Astrocyte of the cerebellum (primary cell): Measurements from ENCODE around the gene UBE2U.
"Not testable (repeated sequence)": the region's sequence is repeated elsewhere in the genome, so short reads cannot be mapped to it uniquely, and the experiment has no call there.

Source experiments
- DNase-seq: peaks from one replicate; pipeline ENCODE4 v3.0.0-alpha.2; 2011; ENCODE audit warnings: low read depth
- H3K4me3 ChIP-seq: 2 replicates; pipeline ENCODE4 v1.5.1; 2011; ENCODE audit warnings: mild to moderate bottlenecking, low read depth, low read length, moderate library complexity
- in situ Hi-C: cut with HindIII; loops from 2 replicates; pipeline ENCODE4 v1.10.0; 2017; ENCODE audit warnings: low sequenced_read_pairs
- TF ChIP-seq, protein P1 (sequence below): IDR thresholded peaks from 2 replicates; pipeline ENCODE4 v1.5.1; 2012; ENCODE audit warnings: low read length, low read depth, moderate library complexity, mild to moderate bottlenecking; ENCODE audit errors: missing control alignments

UBE2U gene

DNA sequence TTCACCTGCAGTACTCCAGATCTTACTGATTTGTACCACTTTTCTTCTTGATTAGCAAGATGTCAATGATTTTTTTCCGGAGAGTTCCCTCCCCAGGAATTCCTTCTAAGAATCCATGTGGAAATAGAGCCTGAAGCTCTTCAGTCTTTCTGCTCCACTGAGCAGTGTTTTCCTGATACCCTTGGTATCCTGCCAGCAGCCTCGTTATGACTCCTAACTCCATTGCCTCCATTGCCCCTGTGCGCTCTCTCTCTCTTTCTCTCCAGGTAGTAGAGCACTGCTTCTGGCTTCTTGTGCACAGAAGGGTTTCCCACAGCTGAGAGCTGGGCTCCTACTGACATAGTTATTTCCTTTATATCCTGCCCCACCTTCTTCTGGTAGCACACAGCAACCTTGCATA lies 12.2 kb downstream of the UBE2U start:
- DNase-seq = no peak
- TF ChIP-seq, protein P1, sequence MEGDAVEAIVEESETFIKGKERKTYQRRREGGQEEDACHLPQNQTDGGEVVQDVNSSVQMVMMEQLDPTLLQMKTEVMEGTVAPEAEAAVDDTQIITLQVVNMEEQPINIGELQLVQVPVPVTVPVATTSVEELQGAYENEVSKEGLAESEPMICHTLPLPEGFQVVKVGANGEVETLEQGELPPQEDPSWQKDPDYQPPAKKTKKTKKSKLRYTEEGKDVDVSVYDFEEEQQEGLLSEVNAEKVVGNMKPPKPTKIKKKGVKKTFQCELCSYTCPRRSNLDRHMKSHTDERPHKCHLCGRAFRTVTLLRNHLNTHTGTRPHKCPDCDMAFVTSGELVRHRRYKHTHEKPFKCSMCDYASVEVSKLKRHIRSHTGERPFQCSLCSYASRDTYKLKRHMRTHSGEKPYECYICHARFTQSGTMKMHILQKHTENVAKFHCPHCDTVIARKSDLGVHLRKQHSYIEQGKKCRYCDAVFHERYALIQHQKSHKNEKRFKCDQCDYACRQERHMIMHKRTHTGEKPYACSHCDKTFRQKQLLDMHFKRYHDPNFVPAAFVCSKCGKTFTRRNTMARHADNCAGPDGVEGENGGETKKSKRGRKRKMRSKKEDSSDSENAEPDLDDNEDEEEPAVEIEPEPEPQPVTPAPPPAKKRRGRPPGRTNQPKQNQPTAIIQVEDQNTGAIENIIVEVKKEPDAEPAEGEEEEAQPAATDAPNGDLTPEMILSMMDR = no peak
- no peak overlapping the region for H3K4me3 ChIP-seq
- in situ Hi-C loops = no loop called here

DNA sequence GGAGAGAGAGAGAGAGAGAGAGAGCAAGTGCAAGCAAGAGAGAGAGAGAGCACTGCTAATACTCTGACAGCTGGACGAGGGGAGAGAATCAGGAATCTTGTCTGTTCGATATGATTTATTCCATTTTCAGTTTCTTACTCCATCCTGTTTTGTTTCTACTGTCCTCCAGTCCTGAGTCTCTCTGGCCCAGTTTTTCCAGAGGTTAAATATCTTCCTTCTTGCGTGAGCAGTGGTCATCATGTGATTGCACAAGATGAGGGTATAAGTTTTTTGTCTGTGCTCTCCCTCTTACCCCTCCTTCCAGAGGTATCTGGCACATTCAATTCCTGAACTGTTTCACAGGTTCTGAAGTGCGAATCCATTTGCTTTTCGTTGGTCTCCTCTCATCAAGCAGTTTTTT lies 16.8 kb downstream of the UBE2U start:
- in situ Hi-C loops = no loop called here
- DNase-seq = no peak
- TF ChIP-seq, protein P1 = no peak
- H3K4me3 ChIP-seq = no peak overlapping the region

DNA sequence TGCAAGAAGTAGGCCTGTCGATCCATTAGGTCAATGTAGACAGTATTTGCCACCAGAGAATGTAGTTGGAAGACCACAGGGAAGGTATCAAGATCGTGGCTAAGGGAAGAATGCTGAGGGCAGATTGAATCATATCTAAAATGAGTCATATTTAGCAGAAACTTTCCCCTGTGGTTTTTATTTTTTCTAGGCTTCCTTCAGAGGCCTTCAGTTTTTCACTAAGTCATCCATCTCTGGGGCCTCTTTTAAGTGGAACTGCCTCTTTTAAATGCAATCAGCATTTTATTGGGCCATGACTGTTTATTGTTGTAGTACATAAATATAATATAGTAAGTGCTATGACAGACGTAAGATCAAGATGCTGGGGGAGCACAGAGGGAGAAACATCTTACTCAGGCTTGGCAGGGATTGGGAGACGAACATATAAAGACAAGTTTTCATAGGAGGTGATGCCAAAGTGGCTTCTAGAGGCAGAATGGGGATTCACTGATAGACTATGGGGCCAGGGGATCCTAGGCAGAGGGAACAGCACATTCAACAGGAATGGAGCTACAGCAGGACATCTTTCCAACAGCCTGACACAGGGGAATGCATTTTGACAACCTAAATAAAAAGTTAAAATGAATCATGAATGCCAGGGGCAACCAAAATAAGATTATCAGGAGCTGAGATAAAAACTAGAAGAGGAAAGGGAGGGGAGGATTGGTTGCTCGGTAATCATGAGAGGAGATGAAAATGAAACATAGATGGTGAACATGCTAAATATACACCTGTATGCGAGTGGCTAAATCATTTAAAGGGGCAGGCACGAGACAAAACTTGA lies 20.1 kb downstream of the UBE2U start:
- H3K4me3 ChIP-seq = no peak overlapping the region
- DNase-seq = peak; percentile 65
- TF ChIP-seq, protein P1 = no peak
- in situ Hi-C loops = no loop called here

DNA sequence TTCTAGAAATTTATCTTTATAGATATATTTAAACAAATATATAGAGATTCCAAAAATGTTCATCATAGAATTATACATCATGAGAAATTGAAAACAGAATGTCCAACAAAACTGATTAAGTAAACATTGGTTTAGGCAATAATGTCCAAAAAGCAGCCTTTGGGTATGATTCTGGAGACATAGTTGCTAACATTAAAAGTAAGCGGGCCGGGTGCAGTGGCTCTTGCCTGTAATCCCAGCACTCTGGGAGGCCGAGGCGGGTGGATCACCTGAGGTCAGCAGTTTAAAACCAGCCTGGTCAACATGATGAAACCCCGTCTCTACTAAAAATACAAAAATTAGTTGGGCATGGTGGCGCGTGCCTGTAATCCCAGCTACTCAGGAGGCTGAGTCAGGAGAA lies 20.8 kb downstream of the UBE2U start:
- H3K4me3 ChIP-seq, in situ Hi-C loops, DNase-seq: not testable (repeated sequence)

DNA sequence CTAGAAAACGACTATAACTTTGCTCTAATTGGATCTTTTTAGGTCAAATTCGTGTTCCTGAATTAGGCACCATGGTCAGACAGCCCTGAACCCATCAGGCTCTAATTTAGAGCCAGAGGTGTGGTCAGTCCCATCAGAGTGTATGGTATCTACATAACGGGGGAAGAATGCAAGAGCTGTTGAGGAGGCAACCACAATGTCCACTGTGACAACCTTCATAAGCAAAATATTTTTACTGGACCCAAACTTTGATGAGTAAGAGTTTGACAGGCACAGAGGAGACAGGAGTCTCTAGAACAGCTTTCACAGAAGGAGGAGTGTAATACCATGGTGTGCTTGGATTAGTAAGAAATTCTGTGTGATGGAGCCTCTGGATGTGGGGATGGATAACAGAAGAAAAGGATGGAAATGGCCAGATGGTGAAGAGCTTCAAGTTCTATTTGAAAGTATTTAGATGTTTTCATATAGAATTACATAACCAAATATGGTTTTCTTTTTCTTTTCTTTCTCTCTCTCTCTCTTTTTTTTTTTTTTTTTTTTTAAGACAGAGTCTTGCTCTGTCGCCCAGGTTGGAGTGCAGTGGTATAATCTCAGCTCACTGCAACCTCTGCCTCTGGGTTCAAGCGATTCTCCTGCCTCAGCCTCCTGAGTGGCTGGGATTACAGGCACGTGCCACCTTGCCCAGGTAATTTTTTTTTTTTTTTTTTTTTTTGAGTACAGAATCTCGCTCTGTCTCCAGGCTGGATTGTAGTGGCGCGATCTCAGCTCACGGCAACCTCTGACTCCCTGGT lies 24.9 kb downstream of the UBE2U start:
- DNase-seq = peak; percentile 51
- no peak overlapping the region for H3K4me3 ChIP-seq

DNA sequence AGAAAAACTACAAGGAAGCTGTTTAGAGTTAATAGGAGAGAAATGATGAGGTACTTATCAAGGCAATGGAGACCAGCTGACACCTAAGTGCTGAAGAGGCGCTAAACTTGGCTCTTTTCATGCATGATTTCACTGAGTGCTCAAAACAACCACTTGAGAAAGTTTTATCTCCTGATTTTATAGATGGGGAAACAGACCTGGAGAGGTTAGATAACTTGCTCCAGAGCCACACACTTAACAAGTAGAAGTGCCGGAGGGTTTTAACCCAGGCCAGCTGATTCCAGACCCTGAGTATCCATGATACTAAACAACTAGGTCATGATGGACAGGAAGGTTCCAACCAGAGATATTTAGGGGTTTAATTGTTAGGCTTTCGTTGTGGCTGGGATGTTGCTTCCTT lies 25.9 kb downstream of the UBE2U start:
- H3K4me3 ChIP-seq = no peak overlapping the region
- in situ Hi-C loops = loop anchor here (25.0 kb wide), 2 partner anchors 317 to 542 kb away; no protein-coding TSS in a partner anchor
- TF ChIP-seq, protein P1 = no peak
- DNase-seq = no peak

More for the DNA sequence above, 24.9 kb downstream of the UBE2U start:
- TF ChIP-seq, protein P1 = no peak
- in situ Hi-C loops = loop anchor here (25.0 kb wide), 2 partner anchors 316 to 541 kb away; no protein-coding TSS in a partner anchor
